HG03097 (cell line): ENCODE results near the gene PRKG1.
"Not testable (repeated sequence)": the region's sequence is repeated elsewhere in the genome, so short reads cannot be mapped to it uniquely, and the experiment has no call there.

ENCODE experiments used
- ATAC-seq: cut with Tn5 transposase; IDR thresholded peaks from one replicate; pipeline ENCODE4 v1.9.1; 2021; ENCODE audit not compliant: unreplicated experiment, low FRiP score

PRKG1 gene

GRCh38 chr10:51260376-51260775 lies 186.1 kb downstream of the PRKG1 start:
- ATAC-seq: no peak

GRCh38 chr10:51266496-51266895 lies 192.2 kb downstream of the PRKG1 start:
- no peak for ATAC-seq

- ATAC-seq: not testable (repeated sequence)
Observed at GRCh38 chr10:51267980-51268570, 193.8 kb downstream of the PRKG1 start.

GRCh38 chr10:51269821-51270220 lies 195.5 kb downstream of the PRKG1 start:
- no peak for ATAC-seq

- ATAC-seq: no peak
Observed at GRCh38 chr10:51270936-51271530, 196.7 kb downstream of the PRKG1 start.

GRCh38 chr10:51272099-51272498 lies 197.8 kb downstream of the PRKG1 start:
- ATAC-seq: not testable (repeated sequence)

GRCh38 chr10:51272555-51272954 lies 198.3 kb downstream of the PRKG1 start:
- ATAC-seq: no peak

GRCh38 chr10:51273574-51273973 lies 199.3 kb downstream of the PRKG1 start:
- no peak for ATAC-seq

GRCh38 chr10:51276097-51276496 lies 201.8 kb downstream of the PRKG1 start:
- not testable (repeated sequence) for ATAC-seq

GRCh38 chr10:51281387-51281786 lies 207.1 kb downstream of the PRKG1 start:
- not testable (repeated sequence) for ATAC-seq

GRCh38 chr10:51285601-51286000 lies 211.3 kb downstream of the PRKG1 start:
- no peak for ATAC-seq

GRCh38 chr10:51288511-51288910 lies 214.2 kb downstream of the PRKG1 start:
- ATAC-seq: no peak

GRCh38 chr10:51289519-51289918 lies 215.2 kb downstream of the PRKG1 start:
- ATAC-seq: no peak

GRCh38 chr10:51291961-51292360 lies 217.7 kb downstream of the PRKG1 start:
- no peak for ATAC-seq

- ATAC-seq: no peak
Observed at GRCh38 chr10:51297438-51297837, 223.2 kb downstream of the PRKG1 start.

GRCh38 chr10:51300617-51301304 lies 226.5 kb downstream of the PRKG1 start:
- ATAC-seq: no peak

- ATAC-seq: no peak
Observed at GRCh38 chr10:51301644-51302043, 227.4 kb downstream of the PRKG1 start.

- ATAC-seq: no peak
Observed at GRCh38 chr10:51302316-51302715, 228.0 kb downstream of the PRKG1 start.

GRCh38 chr10:51308116-51308515 lies 233.8 kb downstream of the PRKG1 start:
- ATAC-seq: no peak

GRCh38 chr10:51311228-51311627 lies 236.9 kb downstream of the PRKG1 start:
- ATAC-seq: no peak

- ATAC-seq: no peak
Observed at GRCh38 chr10:51312817-51313216, 238.5 kb downstream of the PRKG1 start.

- ATAC-seq: no peak
Observed at GRCh38 chr10:51313251-51313650, 239.0 kb downstream of the PRKG1 start.
